Skeletal muscle tissue (tissue), 4 donors: ENCODE data around the gene LRCH4. TPM values are rescaled to one million over a fixed set of nuclear protein-coding genes. Genes with fewer than 3 reads are reported as not detected.
A peak's percentile ranks its signal among the peaks of the same experiment; 100 is the strongest.
"Not testable (repeated sequence)": the region's sequence is repeated elsewhere in the genome, so short reads cannot be mapped to it uniquely, and the experiment has no call there.

Experiments
- H3K27ac ChIP-seq: one replicate; pipeline ENCODE4 v1.7.0; 2013; ENCODE audit warnings: mild to moderate bottlenecking, low read depth, low read length, inconsistent platforms
- H3K27me3 ChIP-seq, 3 donors: one replicate each; pipeline ENCODE4 v1.7.0; 2013; ENCODE audit warnings: low read length in 3 of 3; ENCODE audit not compliant: control insufficient read depth in 3 of 3, insufficient read depth in 3 of 3
- H3K36me3 ChIP-seq, 3 donors: one replicate each; pipeline ENCODE4 v1.7.0; 2013; ENCODE audit warnings: low read length in 3 of 3; ENCODE audit not compliant: control insufficient read depth in 3 of 3, insufficient read depth in 3 of 3
- H3K4me1 ChIP-seq, 3 donors: one replicate each; pipeline ENCODE4 v1.7.0; 2013; ENCODE audit warnings: low read length in 3 of 3, mild to moderate bottlenecking in 3 of 3; ENCODE audit not compliant: control insufficient read depth in 3 of 3, insufficient read depth in 3 of 3
- H3K4me3 ChIP-seq, 3 donors: one replicate each; pipeline ENCODE4 v1.7.0; 2013; ENCODE audit warnings: low read length in 3 of 3
- H3K9ac ChIP-seq, 3 donors: one replicate each; pipeline ENCODE4 v1.7.0; 2013; ENCODE audit warnings: low read length in 3 of 3, mild to moderate bottlenecking in 3 of 3, moderate library complexity in 2 of 3, low read depth in 1 of 3
- H3K9me3 ChIP-seq, 3 donors: one replicate each; pipeline ENCODE4 v1.7.0; 2013; ENCODE audit warnings: low read length in 3 of 3; ENCODE audit not compliant: control insufficient read depth in 3 of 3
- total RNA-seq: library from RNA; depleted of rRNA; stranded (reverse); fragments of >200 nt; gene quantifications from one replicate; pipeline ENCODE4 v1.2.3, GENCODE V29; 2014
- donor health status: Osteomylitis.

LRCH4 gene
- total RNA-seq, 1 donor from 2014 or later: 6.3 TPM

DNA sequence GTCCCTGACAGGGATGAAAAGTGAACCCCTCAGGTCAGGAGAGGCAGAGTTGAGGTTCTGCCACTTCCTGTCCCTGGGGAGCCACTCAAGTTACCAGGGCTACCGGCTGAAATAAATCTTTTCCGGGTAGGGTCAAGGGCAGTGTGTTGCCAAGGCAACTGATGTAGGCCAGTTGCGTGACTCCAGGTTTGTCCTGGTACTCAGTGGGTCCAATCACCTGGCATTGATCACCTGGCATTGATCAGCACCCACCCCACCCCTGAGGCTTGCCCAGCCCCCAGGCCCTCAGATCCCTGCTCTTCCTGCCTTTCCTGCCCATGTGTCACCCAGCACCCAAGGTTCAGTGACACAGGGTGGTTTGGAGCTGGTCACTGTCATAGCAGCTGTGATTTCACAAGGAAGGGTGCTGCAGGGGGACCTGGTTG lies 18.2 kb downstream of the LRCH4 start:
- peaks cover 0 to 5% (median 3%) of the 10 kb centered on the region in 3 donors for H3K36me3 ChIP-seq
- H3K4me3 ChIP-seq: no peak overlapping the region
- H3K9me3 ChIP-seq: no peaks in the 10 kb centered on the region
- no peak overlapping the region for H3K9ac ChIP-seq
- H3K4me1 ChIP-seq: peaks cover 4 to 14% (median 6%) of the 10 kb centered on the region in 3 donors
- H3K27ac ChIP-seq: no peak overlapping the region
- peaks cover 11 to 32% (median 23%) of the 10 kb centered on the region in 3 donors for H3K27me3 ChIP-seq

DNA sequence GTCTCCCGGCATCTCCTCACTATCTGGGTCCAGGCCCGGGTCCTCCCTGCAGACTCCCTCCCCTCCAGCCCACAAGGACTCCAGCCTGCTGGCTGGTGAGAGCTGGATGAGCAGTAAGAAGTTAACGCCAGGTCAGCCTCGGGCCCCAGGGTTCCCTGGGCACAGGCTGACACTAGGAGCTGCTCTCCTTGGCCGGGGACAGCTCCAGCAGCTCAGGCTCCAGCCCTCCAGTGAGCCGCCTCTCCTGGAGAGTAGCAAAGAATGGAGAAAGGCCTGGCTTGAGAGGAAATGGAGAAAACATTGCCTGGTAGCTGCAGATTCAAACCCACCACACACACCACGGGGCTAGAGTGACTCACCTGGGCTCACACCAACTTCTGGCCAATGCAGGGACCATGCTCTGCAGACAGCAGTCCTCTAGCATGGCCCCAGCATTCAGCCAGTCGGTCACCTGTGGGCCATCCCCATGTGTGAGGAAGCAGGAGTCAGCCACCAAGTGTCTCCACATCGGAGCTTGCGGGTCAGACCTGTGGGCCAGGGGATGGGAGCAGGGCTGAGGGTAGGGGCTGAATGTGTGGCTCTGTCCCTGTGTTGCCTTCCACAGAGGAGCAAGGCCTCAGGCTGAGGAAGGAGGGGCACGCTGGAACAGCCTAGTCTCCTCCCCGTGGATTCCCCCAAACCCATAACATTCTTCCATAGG lies 18.7 kb downstream of the LRCH4 start:
- H3K4me1 ChIP-seq: peaks cover 4 to 14% (median 6%) of the 10 kb centered on the region in 3 donors
- peaks cover 0 to 7% (median 4%) of the 10 kb centered on the region in 3 donors for H3K36me3 ChIP-seq
- no peak overlapping the region for H3K4me3 ChIP-seq
- H3K27me3 ChIP-seq: peaks cover 11 to 29% (median 23%) of the 10 kb centered on the region in 3 donors
- no peaks in the 10 kb centered on the region for H3K9me3 ChIP-seq
- no peak overlapping the region for H3K27ac ChIP-seq
- no peak overlapping the region for H3K9ac ChIP-seq

DNA sequence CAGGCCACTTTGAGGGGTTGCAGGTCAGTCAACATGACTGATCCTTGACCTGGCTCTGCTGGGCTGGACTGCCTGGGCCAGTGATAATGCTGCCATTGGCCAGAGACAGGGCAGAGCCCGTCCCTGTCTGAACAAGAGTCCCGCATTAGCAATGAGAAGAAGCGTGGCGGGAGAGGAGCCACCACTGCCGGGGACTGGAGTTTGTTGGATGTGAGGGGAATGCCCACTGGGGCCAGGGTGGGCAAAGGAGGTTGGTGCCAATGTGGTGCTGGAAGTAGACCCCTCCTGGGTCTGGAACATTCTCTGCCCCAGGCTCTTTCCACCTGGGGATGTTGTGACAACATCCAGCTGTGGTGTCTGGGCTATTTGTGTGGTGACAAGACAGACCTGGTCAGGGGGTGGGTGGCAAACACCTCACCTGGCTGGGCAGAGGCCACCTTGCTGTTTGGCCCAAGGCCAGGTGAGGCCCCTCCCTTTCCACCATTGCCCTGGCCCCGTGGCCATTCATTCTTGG lies 19.9 kb downstream of the LRCH4 start:
- H3K9ac ChIP-seq: no peak overlapping the region
- H3K4me1 ChIP-seq: peaks cover 4 to 14% (median 6%) of the 10 kb centered on the region in 3 donors
- no peak overlapping the region for H3K27ac ChIP-seq
- peaks cover 4 to 18% (median 13%) of the 10 kb centered on the region in 3 donors for H3K27me3 ChIP-seq
- no peaks in the 10 kb centered on the region for H3K9me3 ChIP-seq
- peaks cover 4 to 10% (median 4%) of the 10 kb centered on the region in 3 donors for H3K36me3 ChIP-seq
- no peak overlapping the region for H3K4me3 ChIP-seq

DNA sequence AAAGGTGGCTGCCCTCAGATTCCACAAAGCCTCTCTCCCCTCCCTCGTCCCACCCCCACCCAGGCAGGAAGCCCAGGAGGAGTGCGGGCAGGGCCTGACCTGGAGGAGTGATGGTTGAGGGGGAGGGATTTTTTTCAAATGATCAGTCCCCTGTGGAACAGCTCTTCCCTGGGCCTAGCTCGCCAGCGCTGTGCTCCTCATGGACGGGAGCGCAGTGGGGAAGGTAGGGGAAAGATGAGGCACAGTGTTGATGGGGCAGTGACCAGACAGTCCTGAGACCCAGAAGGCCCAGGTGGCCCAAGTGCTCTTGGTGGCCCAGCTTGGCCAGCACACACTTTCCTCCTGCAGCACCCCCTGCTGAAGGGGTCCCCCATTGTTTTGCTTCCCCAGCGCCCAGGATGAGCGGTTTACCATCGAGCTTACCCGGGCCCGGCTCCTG lies 20.8 kb downstream of the LRCH4 start:
- Histone ChIP-seq H3K9ac (no peak overlapping the region), H3K9me3 (no peaks in the 10 kb centered on the region), H3K36me3 (peaks cover 4 to 10% (median 4%) of the 10 kb centered on the region in 3 donors), H3K27ac (no peak overlapping the region), H3K27me3 (peaks cover 0 to 12% (median 8%) of the 10 kb centered on the region in 3 donors), H3K4me1 (peaks cover 2 to 12% (median 3%) of the 10 kb centered on the region in 3 donors), H3K4me3 (no peak overlapping the region)

DNA sequence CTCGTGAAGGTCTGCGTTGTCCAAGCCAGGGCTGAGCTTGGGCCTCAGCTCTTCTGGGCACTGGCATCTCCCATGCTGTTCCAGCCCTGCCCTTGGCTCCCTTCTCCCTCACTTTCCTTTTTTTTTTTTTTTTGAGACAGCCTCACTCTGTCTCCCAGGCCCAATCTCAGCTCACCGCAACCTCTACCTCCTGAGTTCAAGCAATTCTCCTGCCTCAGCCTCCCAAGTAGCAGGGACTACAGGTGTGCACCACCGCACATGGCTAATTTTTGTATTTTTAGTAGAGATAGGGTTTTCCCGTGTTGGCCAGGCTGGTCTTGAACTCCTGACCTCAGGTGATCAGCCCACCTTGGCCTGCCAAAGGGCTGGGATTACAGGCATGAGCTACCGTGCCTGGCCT lies 21.5 kb downstream of the LRCH4 start:
- not testable (repeated sequence) for H3K4me1 ChIP-seq, H3K9ac ChIP-seq, H3K36me3 ChIP-seq, H3K27me3 ChIP-seq, H3K4me3 ChIP-seq, H3K27ac ChIP-seq, H3K9me3 ChIP-seq

DNA sequence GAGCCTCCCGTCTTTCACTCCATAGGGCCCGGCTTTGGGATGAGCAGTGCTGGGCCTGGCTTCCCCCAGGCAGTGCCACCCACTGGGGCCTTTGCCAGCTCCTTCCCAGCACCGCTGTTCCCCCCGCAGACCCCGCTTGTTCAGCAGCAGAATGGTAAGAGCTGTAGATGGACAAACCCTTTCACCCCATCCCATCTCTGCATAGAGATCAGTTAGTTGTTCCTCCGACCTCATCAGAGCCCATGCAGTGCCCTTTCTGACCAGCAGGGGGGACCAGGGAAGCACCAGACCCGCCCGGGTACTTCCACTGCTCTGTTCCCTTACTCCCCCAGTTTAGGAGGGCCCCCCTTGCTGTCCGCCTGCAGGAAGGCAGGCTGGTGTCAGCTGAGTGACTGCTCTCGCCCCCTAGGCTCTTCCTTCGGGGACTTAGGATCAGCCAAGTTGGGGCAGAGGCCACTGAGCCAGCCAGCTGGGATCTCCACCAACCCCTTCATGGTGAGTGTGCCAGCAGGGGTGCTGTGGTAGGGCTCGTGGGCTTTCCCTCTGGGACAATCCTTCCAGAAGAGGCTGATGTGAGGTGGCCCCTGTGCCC lies 22.0 kb downstream of the LRCH4 start:
- Histone ChIP-seq H3K4me1 (peaks cover 0 to 6% (median 0%) of the 10 kb centered on the region in 3 donors), H3K9ac (peak overlapping the region in 1 of 3 donors; percentile 8), H3K36me3 (peaks cover 4 to 10% (median 4%) of the 10 kb centered on the region in 3 donors), H3K4me3 (no peak overlapping the region), H3K9me3 (no peaks in the 10 kb centered on the region), H3K27ac (no peak overlapping the region), H3K27me3 (peaks cover 0 to 1% (median 0%) of the 10 kb centered on the region in 3 donors)

DNA sequence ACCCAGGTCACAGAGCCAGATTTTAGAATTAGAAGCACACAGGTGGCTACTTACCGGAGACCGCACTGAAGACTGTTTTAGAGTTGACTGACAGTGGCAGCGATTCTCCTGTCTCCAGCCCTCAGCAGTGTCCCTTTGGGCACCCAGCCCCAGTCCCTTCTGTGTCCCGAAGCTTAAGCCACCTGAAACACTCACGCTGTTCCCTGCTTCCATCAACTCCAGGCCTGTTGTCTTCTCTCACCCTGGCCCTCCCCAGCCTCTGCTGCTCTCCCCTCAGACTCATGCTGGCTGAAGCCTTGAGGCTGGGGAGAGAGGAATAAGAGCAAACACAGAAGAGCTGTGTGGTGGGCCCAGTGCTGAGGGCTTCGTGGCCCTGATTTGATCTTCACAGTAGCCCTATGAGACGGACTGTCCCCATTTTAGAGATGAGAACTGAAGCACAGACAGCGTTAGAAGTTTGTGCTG lies 22.8 kb downstream of the LRCH4 start:
- Histone ChIP-seq H3K27ac (no peak overlapping the region), H3K4me1 (peaks cover 0 to 3% (median 0%) of the 10 kb centered on the region in 3 donors), H3K27me3 (no peaks in the 10 kb centered on the region), H3K4me3 (no peak overlapping the region), H3K9me3 (no peaks in the 10 kb centered on the region), H3K36me3 (peaks cover 4 to 10% (median 4%) of the 10 kb centered on the region in 3 donors), H3K9ac (no peak overlapping the region)

DNA sequence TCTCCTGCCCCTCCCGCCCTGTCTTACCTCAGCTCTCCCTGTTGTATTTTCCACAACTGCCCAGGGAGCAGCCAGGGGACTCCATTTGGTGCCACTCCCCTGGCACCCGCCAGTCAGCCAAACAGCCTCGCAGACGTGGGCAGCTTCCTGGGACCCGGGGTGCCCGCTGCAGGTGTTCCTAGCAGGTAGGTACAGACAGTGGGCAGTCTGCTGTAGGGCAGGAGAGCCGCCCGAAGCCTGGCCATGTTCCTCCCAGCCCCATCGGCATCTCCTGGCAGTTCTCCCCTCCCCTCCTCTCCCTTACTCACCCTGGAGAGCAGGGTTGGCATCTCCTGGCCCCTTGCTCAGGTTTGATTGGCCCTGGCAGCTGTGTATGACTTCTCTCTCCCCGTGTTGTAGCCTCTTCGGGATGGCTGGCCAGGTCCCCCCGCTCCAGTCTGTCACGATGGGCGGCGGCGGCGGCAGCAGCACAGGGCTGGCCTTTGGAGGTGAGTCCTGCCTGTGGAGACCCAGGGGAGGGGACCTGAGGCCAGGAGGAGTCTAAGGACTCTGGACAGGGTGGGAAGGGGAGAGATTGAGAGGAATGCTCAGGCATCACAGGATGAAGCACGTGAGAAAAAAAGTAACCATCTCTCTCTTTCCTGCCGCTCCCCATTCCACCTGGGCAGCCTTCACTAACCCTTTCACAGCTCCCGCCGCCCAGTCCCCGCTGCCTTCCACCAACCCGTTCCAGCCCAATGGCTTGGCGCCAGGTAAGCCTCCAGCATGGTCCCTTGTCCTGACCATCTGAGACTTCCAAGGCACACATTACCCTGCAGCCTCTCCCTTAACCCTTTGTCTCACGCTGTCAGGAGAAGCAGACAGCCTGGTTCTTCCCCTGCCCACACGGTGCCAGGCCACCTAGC lies 23.5 kb downstream of the LRCH4 start:
- Histone ChIP-seq H3K9me3 (no peaks in the 10 kb centered on the region), H3K27ac (no peak overlapping the region), H3K36me3 (peaks cover 4 to 10% (median 4%) of the 10 kb centered on the region in 3 donors), H3K4me1 (peaks cover 0 to 3% (median 0%) of the 10 kb centered on the region in 3 donors), H3K4me3 (no peak overlapping the region), H3K9ac (no peak overlapping the region), H3K27me3 (no peaks in the 10 kb centered on the region)

DNA sequence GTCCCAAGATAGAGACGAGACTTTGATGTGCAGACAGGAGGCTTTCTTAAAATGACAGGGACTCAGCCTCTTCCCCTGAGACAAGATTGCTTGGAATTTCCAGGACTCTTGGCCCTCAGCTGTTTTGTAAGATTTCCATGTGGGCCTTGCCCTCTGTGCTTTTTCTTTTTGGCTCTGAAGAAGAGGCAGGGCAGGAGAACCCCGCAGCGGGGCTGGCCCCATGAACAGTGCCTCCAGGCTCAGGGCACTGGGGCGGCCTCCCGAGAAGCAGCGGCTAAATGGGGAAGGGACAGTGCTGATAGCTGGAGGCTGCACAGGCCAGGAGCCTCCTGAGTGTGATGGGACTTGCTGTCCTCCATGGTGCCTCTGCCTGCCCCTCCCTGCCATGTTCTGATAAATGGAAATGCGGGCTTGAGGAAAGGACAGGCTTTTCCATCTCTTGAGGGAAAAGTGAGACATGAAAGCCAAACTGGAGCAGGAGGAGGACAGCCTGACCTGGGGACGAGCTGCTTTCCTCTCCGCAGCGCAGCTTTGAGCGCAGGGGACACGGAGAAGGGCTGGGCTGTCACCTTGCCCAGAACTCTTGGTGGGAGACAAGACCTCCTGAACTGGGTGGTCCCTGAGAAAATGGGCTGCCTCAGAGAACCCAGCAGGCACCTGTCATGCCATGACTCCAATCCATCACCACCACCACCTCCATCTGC lies 24.3 kb downstream of the LRCH4 start:
- Histone ChIP-seq H3K36me3 (peaks cover 4 to 11% (median 4%) of the 10 kb centered on the region in 3 donors), H3K27me3 (no peaks in the 10 kb centered on the region), H3K27ac (no peak overlapping the region), H3K4me3 (no peak overlapping the region), H3K4me1 (peaks cover 0 to 3% (median 0%) of the 10 kb centered on the region in 3 donors), H3K9me3 (no peaks in the 10 kb centered on the region), H3K9ac (peak overlapping the region in 1 of 3 donors; percentile 8)
